Measurements from ENCODE around the gene VPS37D.

GRCh38 chr7:73683056-73683787, 15.6 kb downstream of the VPS37D start, which contains the start of the genes BUD23 and DNAJC30:
- TF ChIP-seq CTCF (IDR thresholded peaks at IDR 0.05; ENCODE audit: insufficient read depth, low read length, poor library complexity, severe bottlenecking) (no peak), EZH2phosphoT487 (conservative IDR thresholded peaks at IDR 0.05; ENCODE audit: low read length) (no peak)

All from SU-DHL-6 (cell line).